ENCODE measurements around the gene HBG1.
"Not testable (repeated sequence)": the region's sequence is repeated elsewhere in the genome, so short reads cannot be mapped to it uniquely, and the experiment has no call there.

HBG1 gene

GRCh38 chr11:5277807-5278382, 28.2 kb upstream of the HBG1 start:
- DNase-seq (ENCODE audit: low read depth), result no peak

DNA sequence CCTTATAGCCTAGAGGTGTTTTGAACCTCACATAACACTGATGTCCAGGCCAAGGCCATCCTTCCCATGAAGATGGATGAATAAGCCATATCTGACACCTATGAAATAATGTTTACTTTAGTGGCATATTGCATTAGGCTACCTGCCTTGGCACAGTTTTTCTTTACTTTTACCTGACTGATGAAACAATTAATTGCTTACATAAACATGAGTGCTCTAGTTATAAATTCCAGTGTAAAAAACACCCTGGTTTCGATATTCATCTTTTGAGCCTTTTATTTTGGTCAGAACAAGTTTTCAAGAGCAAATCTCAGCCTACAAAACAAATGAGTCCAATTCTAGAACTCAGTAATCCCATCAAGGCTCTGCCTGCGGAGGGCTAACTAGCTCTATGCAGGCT, 27.0 kb upstream of the HBG1 start:
- DNase-seq (ENCODE audit: low read depth), result no peak

GRCh38 chr11:5275369-5276110, 25.9 kb upstream of the HBG1 start:
- no peak for DNase-seq (ENCODE audit: low read depth)

- no peak for DNase-seq (ENCODE audit: low read depth)
Observed at GRCh38 chr11:5274395-5274794, 24.7 kb upstream of the HBG1 start.

GRCh38 chr11:5272395-5273017, 22.8 kb upstream of the HBG1 start:
- DNase-seq (ENCODE audit: low read depth), result no peak

DNA sequence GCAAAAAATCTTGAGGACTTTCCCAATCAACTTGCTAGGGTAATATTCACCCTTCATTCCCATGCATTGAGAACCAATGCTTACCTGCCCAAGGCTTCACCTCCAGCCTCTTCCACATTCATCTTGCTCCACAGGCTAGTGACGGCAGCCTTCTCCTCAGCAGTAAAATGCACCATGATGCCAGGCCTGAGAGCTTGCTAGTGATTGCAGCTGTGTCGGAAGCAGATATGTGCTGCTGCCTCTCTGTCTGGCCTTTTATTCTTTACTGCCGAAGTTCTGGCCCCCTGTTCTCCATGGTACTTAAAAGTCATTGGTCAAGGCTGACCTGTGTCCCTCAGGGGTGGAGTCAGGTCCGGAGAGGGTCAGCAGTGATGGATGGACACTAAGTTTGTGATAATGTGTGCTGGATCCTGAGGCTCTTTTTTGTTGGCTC, 20.1 kb upstream of the HBG1 start, which contains the start of gene HBE1:
HBE1 (minus strand) TSS at position 231 of the 433 bp plus-strand sequence; CDS start at position 176, 55 bp downstream.
- no peak for DNase-seq (ENCODE audit: low read depth)

DNA sequence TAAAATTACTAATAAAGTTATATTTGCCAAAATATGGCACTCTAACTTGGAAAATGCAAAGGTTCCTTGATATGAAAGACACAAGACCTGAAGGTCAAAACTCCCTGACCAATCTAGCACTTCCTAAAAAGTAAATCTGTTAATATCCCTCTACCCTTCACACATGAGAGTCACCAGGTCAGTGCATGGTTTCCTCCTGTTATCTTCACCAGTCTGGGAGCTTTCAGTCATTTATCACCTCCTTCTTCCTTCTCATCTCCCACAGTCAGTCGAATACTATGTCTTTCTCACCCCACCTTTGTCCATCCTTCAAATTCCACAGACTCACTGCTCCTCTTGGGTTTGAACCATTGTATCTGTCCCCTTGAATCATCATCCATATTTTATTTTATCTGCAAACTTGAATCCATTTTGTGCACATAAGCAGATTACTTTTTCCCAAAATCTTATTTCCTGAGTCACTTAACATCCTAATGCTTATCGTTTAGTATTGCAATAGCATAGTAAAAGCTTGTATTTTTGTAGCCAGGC, 17.4 kb upstream of the HBG1 start:
- no peak for DNase-seq (ENCODE audit: low read depth)

DNA sequence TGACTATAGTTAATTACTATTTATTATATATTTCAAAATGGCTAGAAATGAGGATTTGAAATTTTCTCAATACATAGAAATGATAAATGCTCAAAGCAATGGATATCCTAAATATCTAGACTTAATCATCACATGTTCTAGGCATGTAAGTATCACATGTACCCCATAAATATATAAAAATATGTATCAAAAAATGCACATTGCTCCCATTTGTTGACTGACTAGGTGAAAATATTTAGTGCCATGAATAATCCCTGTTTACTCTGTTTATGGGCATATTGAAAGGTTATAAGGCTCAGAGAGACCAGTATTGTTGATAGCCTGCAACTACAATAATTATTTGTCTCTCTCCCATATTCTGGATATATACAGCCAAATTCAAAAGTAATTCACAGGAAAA, 17.0 kb upstream of the HBG1 start:
- no peak for DNase-seq (ENCODE audit: low read depth)

- DNase-seq (ENCODE audit: low read depth), result no peak
Observed at GRCh38 chr11:5265832-5266231, 16.2 kb upstream of the HBG1 start.

DNA sequence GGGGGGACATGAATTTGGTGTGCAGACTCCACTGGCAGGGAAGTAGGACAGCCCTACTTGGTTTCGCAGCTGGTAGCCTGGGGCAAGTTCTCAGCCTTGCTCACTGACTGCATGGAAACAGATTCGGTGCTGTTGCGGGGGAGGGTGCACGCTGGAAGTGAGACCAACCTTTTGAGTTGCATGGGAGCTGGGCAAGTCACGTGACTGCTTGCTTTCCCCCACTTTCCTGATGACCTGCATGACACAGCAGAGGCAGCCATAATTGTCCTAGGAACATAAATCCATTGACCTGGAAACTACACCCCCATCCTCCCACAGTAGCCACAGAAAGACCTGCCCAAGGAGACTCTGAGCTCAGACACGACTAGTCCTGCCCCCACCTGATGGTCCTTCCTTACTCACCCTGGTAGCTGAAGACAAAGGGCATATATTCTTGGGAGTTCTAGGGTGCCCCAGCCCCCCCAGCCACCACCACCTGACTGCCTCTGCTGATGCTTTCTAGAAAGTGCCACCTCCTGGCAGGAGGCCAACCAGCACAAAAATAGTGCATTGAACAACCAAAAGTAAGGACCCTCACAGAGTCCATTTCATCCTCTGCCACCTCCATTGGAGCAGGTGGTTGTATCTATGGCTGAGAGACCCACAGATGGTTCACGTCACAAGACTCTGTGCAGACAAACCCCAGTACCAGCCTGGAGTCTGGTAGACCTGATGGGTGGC, 9.0 kb upstream of the HBG1 start:
- no peak for DNase-seq (ENCODE audit: low read depth)

GRCh38 chr11:5257296-5257695, 7.6 kb upstream of the HBG1 start:
- no peak for DNase-seq (ENCODE audit: low read depth)

GRCh38 chr11:5254646-5255413, 5.2 kb upstream of the HBG1 start, which contains the start of gene HBG2:
HBG2 (minus strand) TSS chr11:5254781; CDS start chr11:5254728, 53 bp downstream.
- DNase-seq (ENCODE audit: low read depth), result not testable (repeated sequence)

DNA sequence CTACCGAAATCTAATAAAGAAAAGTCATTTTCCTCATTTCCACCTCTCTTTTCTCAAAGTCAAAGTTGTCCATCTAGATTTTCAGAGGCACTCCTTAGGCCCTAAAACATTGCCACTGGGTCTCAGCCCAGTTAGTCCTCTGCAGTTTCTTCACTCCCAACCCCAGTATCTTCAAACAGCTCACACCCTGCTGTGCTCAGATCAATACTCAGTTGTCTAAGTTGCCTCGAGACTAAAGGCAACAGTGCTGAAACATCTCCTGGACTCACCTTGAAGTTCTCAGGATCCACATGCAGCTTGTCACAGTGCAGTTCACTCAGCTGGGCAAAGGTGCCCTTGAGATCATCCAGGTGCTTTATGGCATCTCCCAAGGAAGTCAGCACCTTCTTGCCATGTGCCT, 4.4 kb upstream of the HBG1 start:
- not testable (repeated sequence) for DNase-seq (ENCODE audit: low read depth)

DNA sequence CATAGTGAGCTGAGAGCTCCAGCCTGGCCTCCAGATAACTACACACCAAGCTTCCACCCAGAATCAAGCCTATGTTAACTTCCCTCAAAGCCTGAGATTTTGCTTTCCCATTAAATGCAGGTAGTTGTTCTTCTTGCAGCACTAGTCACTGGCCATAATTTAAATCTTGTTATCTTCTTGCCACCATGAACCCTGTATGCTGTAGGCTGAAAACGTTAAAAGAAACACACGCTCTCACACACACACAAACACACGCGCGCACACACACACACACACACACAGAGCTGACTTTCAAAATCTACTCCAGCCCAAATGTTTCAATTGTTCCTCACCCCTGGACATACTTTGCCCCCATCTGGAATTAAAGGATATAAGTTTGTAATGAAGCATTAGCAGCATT, 3.8 kb upstream of the HBG1 start:
- DNase-seq (ENCODE audit: low read depth), result not testable (repeated sequence)

GRCh38 chr11:5252919-5253265, 3.2 kb upstream of the HBG1 start:
- DNase-seq (ENCODE audit: low read depth), result no peak

GRCh38 chr11:5252192-5252918, 2.7 kb upstream of the HBG1 start:
- no peak for DNase-seq (ENCODE audit: low read depth)

DNA sequence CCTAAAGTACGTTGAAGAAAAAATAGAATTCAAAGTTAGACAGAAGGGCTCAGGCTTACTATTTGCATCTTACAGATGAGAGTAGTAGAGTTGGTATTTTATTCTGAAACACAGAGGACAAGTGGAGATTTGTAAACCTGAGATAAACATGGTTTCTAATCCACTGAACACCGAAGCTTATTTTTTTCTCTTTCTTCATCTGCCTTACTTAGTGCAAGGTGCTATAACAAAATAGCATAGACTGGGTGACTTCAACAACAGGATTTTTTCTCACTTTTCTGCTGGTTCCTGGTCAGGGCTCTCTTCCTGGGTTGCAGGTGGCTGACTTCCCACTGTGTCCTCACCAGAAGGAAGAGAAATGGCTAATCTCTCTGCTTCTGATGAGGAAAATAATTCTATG, 2.1 kb upstream of the HBG1 start:
- DNase-seq (ENCODE audit: low read depth), result no peak

GRCh38 chr11:5250543-5251204, 1.0 kb upstream of the HBG1 start:
- no peak for DNase-seq (ENCODE audit: low read depth)

- not testable (repeated sequence) for DNase-seq (ENCODE audit: low read depth)
Observed at GRCh38 chr11:5248498-5248897, 1.2 kb downstream of the HBG1 start.

- DNase-seq (ENCODE audit: low read depth), result no peak
Observed at GRCh38 chr11:5247472-5248192, 2.0 kb downstream of the HBG1 start.

Measured in stimulated activated CD8-positive, alpha-beta memory T cell treated with anti-CD3 and anti-CD28 coated beads, Interleukin-4, amount 100 ng/mL, for 24 hours (primary cell).